Neural cell (in vitro differentiated cells): Measurements from ENCODE around the gene MSANTD2. TPM values are rescaled to one million over a fixed set of nuclear protein-coding genes. Genes with fewer than 3 reads are reported as not detected.

Experiments
- H2AFZ ChIP-seq: fragments of 200-600, 300-800 bp; sonication (generic), shearing (Covaris generic); 2 replicates; pipeline ENCODE4 v1.6.0; 2014; ENCODE audit warnings: low read depth, mild to moderate bottlenecking, antibody characterized with exemption, low read length, moderate library complexity
- H3F3A ChIP-seq: fragments of 200-600 bp; shearing (Covaris generic); 2 replicates; pipeline ENCODE4 v1.6.1; 2016; ENCODE audit warnings: mild to moderate bottlenecking, moderate library complexity, mixed read lengths, antibody characterized with exemption, low read length; ENCODE audit not compliant: insufficient read depth, poor library complexity, severe bottlenecking
- H3K27ac ChIP-seq: fragments of 200-600, 300-800 bp; sonication (generic), shearing (Covaris generic); 2 replicates; pipeline ENCODE4 v1.5.1; 2014; ENCODE audit warnings: mild to moderate bottlenecking, low read length, moderate library complexity
- H3K27me3 ChIP-seq: fragments of 300-800, 200-600 bp; sonication (generic), shearing (Covaris generic); 2 replicates; pipeline ENCODE4 v1.6.0; 2014; ENCODE audit warnings: mild to moderate bottlenecking, low read depth, low read length, moderate library complexity; ENCODE audit not compliant: insufficient read depth
- H3K36me3 ChIP-seq: fragments of 300-800, 200-600 bp; sonication (generic), shearing (Covaris generic); 2 replicates; pipeline ENCODE4 v1.5.1; 2014; ENCODE audit warnings: mild to moderate bottlenecking, antibody characterized with exemption, low read length, moderate library complexity; ENCODE audit not compliant: insufficient read depth
- H3K4me2 ChIP-seq: fragments of 300-800, 200-600 bp; sonication (generic), shearing (Covaris generic); 2 replicates; pipeline ENCODE4 v1.6.0; 2014; ENCODE audit warnings: mild to moderate bottlenecking, low read length
- H3K4me3 ChIP-seq: fragments of 300-800, 200-600 bp; sonication (generic), shearing (Covaris generic); 2 replicates; pipeline ENCODE4 v1.5.1; 2014; ENCODE audit warnings: mild to moderate bottlenecking, low read length, moderate library complexity
- H3K79me2 ChIP-seq: fragments of 200-600 bp; shearing (Covaris generic); replicated peaks from 2 replicates; pipeline ENCODE4 v1.6.0; 2014; ENCODE audit warnings: mild to moderate bottlenecking, low read length, moderate library complexity; ENCODE audit not compliant: insufficient read depth
- H3K9ac ChIP-seq: fragments of 300-800, 200-600 bp; sonication (generic), shearing (Covaris generic); 2 replicates; pipeline ENCODE4 v1.6.1; 2016; ENCODE audit warnings: mild to moderate bottlenecking, low read length, mixed read lengths
- H3K9me2 ChIP-seq: fragments of 200-600 bp; shearing (Covaris generic); 2 replicates; pipeline ENCODE4 v1.6.1; 2016; ENCODE audit warnings: mild to moderate bottlenecking, low read length, mixed read lengths; ENCODE audit not compliant: insufficient read depth
- H3K9me3 ChIP-seq: fragments of 200-600, 300-800 bp; sonication (generic), shearing (Covaris generic); 2 replicates; pipeline ENCODE4 v1.6.1; 2016; ENCODE audit warnings: mild to moderate bottlenecking, mixed run types, low read length, moderate library complexity, mixed read lengths
- H4K20me1 ChIP-seq: fragments of 200-600 bp; shearing (Covaris generic); 2 replicates; pipeline ENCODE4 v1.6.1; 2016; ENCODE audit warnings: mild to moderate bottlenecking, mixed run types; ENCODE audit not compliant: insufficient read depth
- EP300 ChIP-seq: fragments of 450-650 bp; conservative IDR thresholded peaks from 2 replicates; pipeline ENCODE4 v1.6.1; 2014; ENCODE audit warnings: antibody characterized with exemption, mild to moderate bottlenecking, moderate library complexity; ENCODE audit not compliant: poor library complexity, severe bottlenecking
- EZH2 ChIP-seq: fragments of 200-600, 300-800 bp; shearing (Covaris generic), sonication (generic); IDR thresholded peaks from 2 replicates; pipeline ENCODE4 v1.6.1; 2014; ENCODE audit warnings: antibody characterized with exemption, low read length, borderline replicate concordance, mild to moderate bottlenecking; ENCODE audit not compliant: insufficient read depth, poor library complexity, severe bottlenecking
- MXI1 ChIP-seq: fragments of 450-650 bp; conservative IDR thresholded peaks from 2 replicates; pipeline ENCODE4 v1.6.1; 2014; ENCODE audit warnings: antibody characterized with exemption, mild to moderate bottlenecking; ENCODE audit not compliant: poor library complexity, severe bottlenecking
- POLR2AphosphoS5 ChIP-seq: IDR thresholded peaks from 2 replicates; pipeline ENCODE4 v1.6.1; 2012
- RAD21 ChIP-seq: fragments of 450-650 bp; conservative IDR thresholded peaks from 2 replicates; pipeline ENCODE4 v1.6.1; 2014; ENCODE audit warnings: antibody characterized with exemption, mild to moderate bottlenecking, moderate library complexity
- SMC3 ChIP-seq: fragments of 450-650 bp; conservative IDR thresholded peaks from 2 replicates; pipeline ENCODE4 v1.6.1; 2014; ENCODE audit warnings: antibody characterized with exemption, mild to moderate bottlenecking, moderate library complexity; ENCODE audit not compliant: poor library complexity
- TAF1 ChIP-seq: IDR thresholded peaks from 2 replicates; pipeline ENCODE4 v1.6.1; 2012; ENCODE audit warnings: low read depth
- polyA plus RNA-seq: library from polyadenylated mRNA; depleted of rRNA; stranded (reverse); fragments of >200 nt; gene quantifications from 2 replicates; pipeline ENCODE4 v1.2.3, GENCODE V29; 2014
- TF ChIP-seq, protein P1 (sequence below): fragments of 450-650 bp; IDR thresholded peaks from 2 replicates; pipeline ENCODE4 v1.5.1; 2014; ENCODE audit warnings: antibody characterized with exemption, mild to moderate bottlenecking, moderate library complexity; ENCODE audit not compliant: poor library complexity, severe bottlenecking
- TF ChIP-seq, protein P2 (sequence below): IDR thresholded peaks from 2 replicates; pipeline ENCODE4 v1.6.1; 2012; ENCODE audit warnings: borderline replicate concordance

MSANTD2 gene
- polyA plus RNA-seq, 1 donor from 2014 or later: 45.3 TPM

DNA sequence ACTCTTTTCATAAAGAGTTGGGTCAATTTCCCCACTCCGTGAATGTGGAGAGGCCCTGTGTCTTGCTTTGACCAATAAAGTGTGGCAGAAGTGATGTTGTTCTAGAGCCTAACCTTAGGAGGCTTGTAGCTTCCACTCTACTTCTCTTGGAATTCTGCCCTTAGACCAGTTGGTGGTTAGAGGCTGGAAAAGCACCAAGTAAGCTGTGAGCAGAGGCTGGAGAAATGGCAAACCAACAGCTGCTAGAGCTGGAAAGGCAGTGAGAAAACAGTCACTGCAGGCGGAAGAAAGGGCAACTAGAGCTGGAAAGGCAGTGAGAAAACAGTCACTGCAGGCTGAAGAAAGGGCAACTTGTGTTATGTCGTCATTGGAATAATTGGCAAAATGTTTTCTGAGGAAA, 29.8 kb upstream of the MSANTD2 start:
- Histone ChIP-seq H3K9me3 (no peaks in the 10 kb centered on the region), H3K27me3 (no peaks in the 10 kb centered on the region), H3K4me3 (no peak overlapping the region), H3F3A (no peaks in the 10 kb centered on the region), H3K9me2 (no peaks in the 10 kb centered on the region), H3K27ac (no peak overlapping the region), H3K79me2 (no peaks in the 10 kb centered on the region), H3K36me3 (no peaks in the 10 kb centered on the region), H3K9ac (no peak overlapping the region), H3K4me2 (no peak overlapping the region), H2AFZ (no peak overlapping the region), H4K20me1 (no peaks in the 10 kb centered on the region)
- TF ChIP-seq MXI1: no peak
- TF ChIP-seq RAD21: no peak
- TF ChIP-seq EP300: no peak
- no peak for TF ChIP-seq POLR2AphosphoS5
- no peak for TF ChIP-seq SMC3
- TF ChIP-seq, protein P1, sequence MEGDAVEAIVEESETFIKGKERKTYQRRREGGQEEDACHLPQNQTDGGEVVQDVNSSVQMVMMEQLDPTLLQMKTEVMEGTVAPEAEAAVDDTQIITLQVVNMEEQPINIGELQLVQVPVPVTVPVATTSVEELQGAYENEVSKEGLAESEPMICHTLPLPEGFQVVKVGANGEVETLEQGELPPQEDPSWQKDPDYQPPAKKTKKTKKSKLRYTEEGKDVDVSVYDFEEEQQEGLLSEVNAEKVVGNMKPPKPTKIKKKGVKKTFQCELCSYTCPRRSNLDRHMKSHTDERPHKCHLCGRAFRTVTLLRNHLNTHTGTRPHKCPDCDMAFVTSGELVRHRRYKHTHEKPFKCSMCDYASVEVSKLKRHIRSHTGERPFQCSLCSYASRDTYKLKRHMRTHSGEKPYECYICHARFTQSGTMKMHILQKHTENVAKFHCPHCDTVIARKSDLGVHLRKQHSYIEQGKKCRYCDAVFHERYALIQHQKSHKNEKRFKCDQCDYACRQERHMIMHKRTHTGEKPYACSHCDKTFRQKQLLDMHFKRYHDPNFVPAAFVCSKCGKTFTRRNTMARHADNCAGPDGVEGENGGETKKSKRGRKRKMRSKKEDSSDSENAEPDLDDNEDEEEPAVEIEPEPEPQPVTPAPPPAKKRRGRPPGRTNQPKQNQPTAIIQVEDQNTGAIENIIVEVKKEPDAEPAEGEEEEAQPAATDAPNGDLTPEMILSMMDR: no peak
- no peak for TF ChIP-seq TAF1
- no peak for TF ChIP-seq EZH2
- TF ChIP-seq, protein P2, sequence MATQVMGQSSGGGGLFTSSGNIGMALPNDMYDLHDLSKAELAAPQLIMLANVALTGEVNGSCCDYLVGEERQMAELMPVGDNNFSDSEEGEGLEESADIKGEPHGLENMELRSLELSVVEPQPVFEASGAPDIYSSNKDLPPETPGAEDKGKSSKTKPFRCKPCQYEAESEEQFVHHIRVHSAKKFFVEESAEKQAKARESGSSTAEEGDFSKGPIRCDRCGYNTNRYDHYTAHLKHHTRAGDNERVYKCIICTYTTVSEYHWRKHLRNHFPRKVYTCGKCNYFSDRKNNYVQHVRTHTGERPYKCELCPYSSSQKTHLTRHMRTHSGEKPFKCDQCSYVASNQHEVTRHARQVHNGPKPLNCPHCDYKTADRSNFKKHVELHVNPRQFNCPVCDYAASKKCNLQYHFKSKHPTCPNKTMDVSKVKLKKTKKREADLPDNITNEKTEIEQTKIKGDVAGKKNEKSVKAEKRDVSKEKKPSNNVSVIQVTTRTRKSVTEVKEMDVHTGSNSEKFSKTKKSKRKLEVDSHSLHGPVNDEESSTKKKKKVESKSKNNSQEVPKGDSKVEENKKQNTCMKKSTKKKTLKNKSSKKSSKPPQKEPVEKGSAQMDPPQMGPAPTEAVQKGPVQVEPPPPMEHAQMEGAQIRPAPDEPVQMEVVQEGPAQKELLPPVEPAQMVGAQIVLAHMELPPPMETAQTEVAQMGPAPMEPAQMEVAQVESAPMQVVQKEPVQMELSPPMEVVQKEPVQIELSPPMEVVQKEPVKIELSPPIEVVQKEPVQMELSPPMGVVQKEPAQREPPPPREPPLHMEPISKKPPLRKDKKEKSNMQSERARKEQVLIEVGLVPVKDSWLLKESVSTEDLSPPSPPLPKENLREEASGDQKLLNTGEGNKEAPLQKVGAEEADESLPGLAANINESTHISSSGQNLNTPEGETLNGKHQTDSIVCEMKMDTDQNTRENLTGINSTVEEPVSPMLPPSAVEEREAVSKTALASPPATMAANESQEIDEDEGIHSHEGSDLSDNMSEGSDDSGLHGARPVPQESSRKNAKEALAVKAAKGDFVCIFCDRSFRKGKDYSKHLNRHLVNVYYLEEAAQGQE: no peak

DNA sequence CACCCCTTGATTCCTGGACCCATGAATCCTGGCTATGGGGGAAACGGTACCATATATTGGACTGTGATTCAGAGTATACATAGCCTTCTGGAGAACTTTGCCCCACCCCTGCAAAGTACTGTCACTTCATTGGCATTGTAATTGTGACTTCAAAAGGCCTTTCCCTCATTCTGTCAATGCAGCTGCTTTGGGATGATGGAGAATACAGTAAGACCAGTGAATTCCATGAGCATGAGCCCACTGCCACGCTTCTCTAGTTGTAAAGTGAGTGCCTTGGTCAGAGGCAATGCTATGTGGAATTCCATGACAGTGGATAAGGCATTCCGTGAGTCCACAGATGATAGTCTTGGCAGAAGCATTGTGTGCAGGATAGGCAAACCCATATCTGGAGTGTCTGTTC, 25.7 kb upstream of the MSANTD2 start:
- no peaks in the 10 kb centered on the region for H3F3A ChIP-seq
- TF ChIP-seq MXI1 (no peak), SMC3 (no peak), TAF1 (no peak), EZH2 (no peak), POLR2AphosphoS5 (no peak), RAD21 (no peak), EP300 (no peak)
- TF ChIP-seq, protein P2: no peak
- TF ChIP-seq, protein P1: no peak

More for the DNA sequence above, 25.7 kb upstream of the MSANTD2 start:
- Histone ChIP-seq H3K79me2 (no peaks in the 10 kb centered on the region), H3K9me2 (no peaks in the 10 kb centered on the region), H4K20me1 (no peaks in the 10 kb centered on the region), H3K27me3 (no peaks in the 10 kb centered on the region), H3K36me3 (no peaks in the 10 kb centered on the region), H3K4me2 (no peak overlapping the region), H3K4me3 (no peak overlapping the region), H3K9ac (no peak overlapping the region), H2AFZ (no peak overlapping the region), H3K9me3 (no peaks in the 10 kb centered on the region), H3K27ac (no peak overlapping the region)
